HepG2 (cell line): ENCODE measurements around the gene CNOT2. TPM values are rescaled to one million over a fixed set of nuclear protein-coding genes. Genes with fewer than 3 reads are reported as not detected.
A peak's percentile ranks its signal among the peaks of the same experiment; 100 is the strongest.

Experiments used
- ARNT2 ChIP-seq: sonication (generic); formaldehyde crosslinking; IDR thresholded peaks from 2 replicates; pipeline ENCODE4 v1.8.0; 2022; ENCODE audit warnings: mild to moderate bottlenecking, low read depth, missing genetic modification reagents, moderate library complexity
- ELF4 ChIP-seq: sonication (generic); formaldehyde crosslinking; IDR thresholded peaks from 2 replicates; pipeline ENCODE4 v1.5.0; 2020; ENCODE audit warnings: missing genetic modification reagents, mild to moderate bottlenecking, moderate library complexity, borderline replicate concordance
- GLI4 ChIP-seq: sonication (generic); formaldehyde crosslinking; IDR thresholded peaks from 2 replicates; pipeline ENCODE4 v1.5.1; 2020; ENCODE audit warnings: missing genetic modification reagents, mild to moderate bottlenecking, moderate library complexity, borderline replicate concordance
- HNRNPLL ChIP-seq: fragments of 200-400 bp; formaldehyde crosslinking; IDR thresholded peaks from 2 replicates; pipeline ENCODE4 v1.6.1; 2017; ENCODE audit warnings: mild to moderate bottlenecking, low read depth, low read length; ENCODE audit not compliant: poor library complexity, severe bottlenecking
- LCORL ChIP-seq, 2 experiments: fragments of 450-650 bp in 1 of 2; sonication (generic) in 1 of 2; formaldehyde crosslinking in 1 of 2; IDR thresholded peaks; 2 replicates each; pipeline versions ENCODE4 v1.5.0 to v1.6.1; 2017 to 2020; ENCODE audit warnings: antibody characterized with exemption in 1 of 2, missing genetic modification reagents in 1 of 2
- PAXIP1 ChIP-seq: sonication (generic); formaldehyde crosslinking; conservative IDR thresholded peaks from 2 replicates; pipeline ENCODE4 v1.4.0; 2020; ENCODE audit warnings: mild to moderate bottlenecking, missing genetic modification reagents, moderate library complexity
- PBX2 ChIP-seq: IDR thresholded peaks from 2 replicates; pipeline ENCODE4 v1.6.1; 2016; ENCODE audit warnings: control low read depth
- RNF219 ChIP-seq: sonication (generic); formaldehyde crosslinking; IDR thresholded peaks from 2 replicates; pipeline ENCODE4 v1.5.0; 2020; ENCODE audit warnings: mild to moderate bottlenecking, missing genetic modification reagents
- SOX5 ChIP-seq: IDR thresholded peaks from 2 replicates; pipeline ENCODE4 v1.6.1; 2016; ENCODE audit warnings: borderline replicate concordance
- TBL1XR1 ChIP-seq: fragments of 150-350 bp; IDR thresholded peaks from 2 replicates; pipeline ENCODE4 v1.6.1; 2014; ENCODE audit warnings: borderline replicate concordance, low read length; ENCODE audit not compliant: partially characterized antibody
- U2AF1 ChIP-seq: fragments of 200-400 bp; formaldehyde crosslinking; optimal IDR thresholded peaks from 2 replicates; pipeline ENCODE3; 2017; ENCODE audit warnings: mild to moderate bottlenecking, low read depth, low read length
- ZBTB37 ChIP-seq: sonication (generic); formaldehyde crosslinking; IDR thresholded peaks from 2 replicates; pipeline ENCODE4 v1.4.0; 2020; ENCODE audit warnings: mild to moderate bottlenecking, missing genetic modification reagents
- ZFP36 ChIP-seq: fragments of 150-350 bp; IDR thresholded peaks from 2 replicates; pipeline ENCODE4 v1.6.1; 2018; ENCODE audit warnings: borderline replicate concordance, low read length, low read depth; ENCODE audit not compliant: partially characterized antibody
- ZNF510 ChIP-seq: sonication (generic); formaldehyde crosslinking; IDR thresholded peaks from 2 replicates; pipeline ENCODE4 v1.4.0; 2020; ENCODE audit warnings: low read depth, mild to moderate bottlenecking, missing genetic modification reagents
- ZNF737 ChIP-seq: sonication (generic); formaldehyde crosslinking; IDR thresholded peaks from 2 replicates; pipeline ENCODE4 v1.5.0; 2020; ENCODE audit warnings: missing genetic modification reagents, mild to moderate bottlenecking, borderline replicate concordance
- ZNF816 ChIP-seq: sonication (generic); formaldehyde crosslinking; IDR thresholded peaks from 2 replicates; pipeline ENCODE4 v1.8.0; 2022; ENCODE audit warnings: missing genetic modification reagents, mild to moderate bottlenecking, borderline replicate concordance
- ZSCAN9 ChIP-seq: IDR thresholded peaks from 2 replicates; pipeline ENCODE4 v1.6.1; 2016; ENCODE audit warnings: borderline replicate concordance
- polyA plus RNA-seq, 8 experiments: library from polyadenylated mRNA; depleted of rRNA in 3 of 8; stranded (reverse) in 7 of 8; unstranded in 1 of 8; fragments of >200 nt; fragmentation: Illumina TruSeq in 4 of 8; extraction: Trizol in 4 of 8; gene quantifications; 2 replicates each; pipeline versions ENCODE4 v1.2.1 to v1.2.3, GENCODE V29; 2011 to 2016; ENCODE audit warnings: low read depth in 4 of 8, missing spikeins in 1 of 8, mixed read lengths in 1 of 8; ENCODE audit not compliant: insufficient read depth in 1 of 8
- total RNA-seq, 5 experiments: library from RNA; depleted of rRNA; stranded (reverse); fragments of >200 nt; fragmentation: Illumina TruSeq; extraction: Trizol; gene quantifications; 2 replicates each; pipeline ENCODE4 v1.2.3, GENCODE V29; 2016; ENCODE audit warnings: low read depth in 1 of 5

CNOT2 gene
- total and polyA plus RNA-seq, 2 of the 13 experiments (the other 11 are each of a cell fraction or from before 2014, with no cell fraction given) = 54.5 to 76.6 TPM

GRCh38 chr12:70242695-70243509, at the start of gene CNOT2 (continued):
- TF ChIP-seq HNRNPLL (peak; percentile 95), LCORL (IDR thresholded peaks at IDR 0.05) (no peak), LCORL (CRISPR knock-in tag; IDR thresholded peaks at IDR 0.05) (peak; percentile 72), ELF4 (CRISPR knock-in tag) (no peak; the same call in 1 of the 2 replicates), ARNT2 (CRISPR knock-in tag) (peak; percentile 77), ZSCAN9 (CRISPR knock-in tag) (no peak), ZFP36 (no peak), TBL1XR1 (peak; percentile 56), GLI4 (CRISPR knock-in tag) (0 out of 2 replicates have a peak, but pooled peaks have one; percentile 94), SOX5 (CRISPR knock-in tag) (0 out of 2 replicates have a peak, but pooled peaks have one; percentile 13), PAXIP1 (CRISPR knock-in tag) (peak; percentile 64), U2AF1 (no peak), RNF219 (CRISPR knock-in tag) (no peak; the same call in 1 of the 2 replicates), PBX2 (CRISPR knock-in tag) (no peak), ZBTB37 (CRISPR knock-in tag) (no peak), ZNF737 (CRISPR knock-in tag) (0 out of 2 replicates have a peak, but pooled peaks have one; percentile 65), ZNF816 (CRISPR knock-in tag) (peak; percentile 89; the same call in 1 of the 2 replicates), ZNF510 (CRISPR knock-in tag) (no peak; the same call in 1 of the 2 replicates)
